GM18867 (cell line): Measurements from ENCODE around the gene GRK6.
"Not testable (repeated sequence)": the region's sequence is repeated elsewhere in the genome, so short reads cannot be mapped to it uniquely, and the experiment has no call there.

Experiments
- ATAC-seq: cut with Tn5 transposase; IDR thresholded peaks from one replicate; pipeline ENCODE4 v1.9.1; 2021; ENCODE audit warnings: mild to moderate bottlenecking, moderate library complexity; ENCODE audit not compliant: unreplicated experiment

The GRK6 gene

GRCh38 chr5:177483994-177484901 lies 57.8 kb downstream of the GRK6 start:
- no peak for ATAC-seq

DNA sequence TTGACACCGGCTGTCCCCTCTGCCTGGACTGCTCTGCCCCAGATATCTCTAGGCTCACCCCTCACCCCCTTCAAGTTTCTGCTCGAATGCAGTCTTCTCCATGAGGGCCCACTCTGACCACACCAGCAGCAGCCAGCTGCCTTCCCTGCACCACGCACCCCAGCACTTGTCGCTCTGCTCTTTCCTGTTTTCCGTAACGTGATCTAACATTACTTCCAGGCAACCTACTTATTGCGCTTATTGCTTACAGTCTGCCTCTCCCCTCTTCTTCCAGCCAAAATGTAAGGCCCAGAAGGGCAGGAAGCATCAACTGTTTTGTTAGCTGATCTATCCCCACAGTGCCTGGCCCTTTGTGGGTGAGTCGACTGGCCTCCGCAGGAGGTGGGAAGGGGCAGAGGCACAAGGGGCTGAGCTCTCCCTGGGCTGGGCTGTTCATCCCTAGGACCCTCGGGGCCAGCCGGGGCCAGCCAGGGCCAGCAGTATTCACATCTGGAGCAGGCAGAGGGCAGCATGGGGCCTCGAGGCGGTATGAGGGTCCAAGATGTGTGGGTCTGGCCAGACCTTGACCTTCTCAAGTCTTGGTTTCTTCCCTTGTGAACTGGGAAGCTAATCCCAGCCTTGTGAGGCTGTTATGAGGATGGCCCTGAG lies 58.5 kb downstream of the GRK6 start:
- no peak for ATAC-seq

DNA sequence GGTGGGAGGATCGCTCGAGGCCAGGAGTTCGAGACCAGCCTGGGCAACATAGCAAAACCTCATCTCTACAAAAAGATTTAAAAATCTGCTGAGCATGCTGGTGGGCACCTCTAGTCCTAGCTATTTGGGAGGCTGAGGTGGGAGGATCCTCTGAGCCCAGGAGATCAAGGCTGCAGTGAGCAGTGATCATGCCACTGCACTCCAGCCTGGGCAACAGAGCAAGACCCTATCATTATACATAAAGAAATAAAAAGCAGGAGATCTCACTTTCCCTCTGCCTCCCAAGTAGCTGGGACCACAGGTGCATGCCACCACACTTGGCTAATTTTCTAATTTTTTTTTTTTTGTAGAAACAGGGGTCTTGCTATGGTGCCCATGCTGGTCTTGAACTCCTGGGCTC lies 59.3 kb downstream of the GRK6 start:
- not testable (repeated sequence) for ATAC-seq

DNA sequence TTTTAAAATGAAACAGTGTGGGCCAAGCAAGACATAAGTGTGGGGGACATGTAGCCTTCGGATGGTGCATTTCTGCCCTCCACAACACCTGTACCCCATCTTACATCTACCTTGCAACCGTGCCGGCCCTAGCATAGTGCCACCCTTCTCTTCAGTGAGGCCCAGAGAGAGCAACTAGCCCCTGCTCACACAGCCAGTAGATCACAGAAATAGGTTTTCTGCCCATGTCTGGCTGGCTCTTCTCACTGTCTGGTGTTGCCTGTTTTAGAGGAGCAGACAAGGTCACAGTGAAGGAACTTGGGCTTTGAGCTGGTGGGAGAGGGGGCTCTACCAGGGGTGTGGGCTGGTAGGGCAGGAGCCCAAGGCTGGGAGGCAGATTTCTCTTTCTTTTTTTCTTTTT lies 59.8 kb downstream of the GRK6 start:
- ATAC-seq: no peak

- ATAC-seq: no peak
Measured at GRCh38 chr5:177487144-177487543, 60.7 kb downstream of the GRK6 start.

DNA sequence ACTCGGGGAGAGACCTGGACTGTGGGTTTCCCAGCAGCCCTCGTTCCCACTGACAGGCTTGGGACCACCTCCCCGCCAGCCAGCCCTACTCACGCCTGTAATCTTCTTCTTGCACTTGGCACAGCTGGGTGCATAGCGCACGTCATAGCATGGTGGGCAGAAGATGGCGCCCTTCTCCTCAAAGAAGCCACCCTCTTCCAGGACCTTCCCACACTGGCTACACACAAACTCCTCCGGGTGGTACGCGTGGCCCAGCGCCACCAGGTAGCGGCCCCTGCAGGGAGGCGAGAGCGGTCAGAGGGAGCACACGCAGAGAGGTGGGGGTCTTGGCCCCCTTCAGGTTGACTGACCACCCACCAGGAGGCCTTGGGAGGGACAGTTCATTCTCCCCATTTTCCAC lies 61.5 kb downstream of the GRK6 start:
- no peak for ATAC-seq

DNA sequence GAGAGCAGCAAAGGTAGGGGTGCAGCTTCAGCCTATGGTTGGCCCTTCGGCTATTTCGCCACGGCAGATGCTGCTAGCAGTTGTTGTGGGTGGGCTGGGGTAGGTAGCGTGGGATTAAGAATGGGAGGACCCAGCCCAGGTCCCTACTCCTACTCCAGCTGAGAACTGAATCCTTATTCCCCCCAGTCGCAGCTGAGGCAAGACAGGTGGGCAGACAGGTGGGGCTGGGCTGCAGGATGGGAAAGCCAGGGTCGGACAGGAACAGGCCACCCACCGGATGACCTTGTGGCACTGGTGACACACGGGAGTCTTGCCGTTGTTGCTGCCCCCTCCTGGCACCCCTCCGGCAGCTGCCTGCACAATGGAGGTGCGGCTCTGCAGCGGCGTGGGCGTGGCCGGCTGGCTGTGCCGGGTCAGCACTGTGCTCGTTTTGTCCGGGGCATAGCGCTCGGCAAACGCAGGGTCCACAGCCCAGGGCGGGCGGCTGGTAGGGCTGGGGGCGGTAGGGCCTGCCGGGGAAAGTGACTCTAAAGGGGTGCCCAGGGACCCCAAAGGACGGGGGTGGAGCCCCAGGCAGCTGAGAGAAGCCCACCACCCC lies 62.7 kb downstream of the GRK6 start:
- ATAC-seq: no peak

DNA sequence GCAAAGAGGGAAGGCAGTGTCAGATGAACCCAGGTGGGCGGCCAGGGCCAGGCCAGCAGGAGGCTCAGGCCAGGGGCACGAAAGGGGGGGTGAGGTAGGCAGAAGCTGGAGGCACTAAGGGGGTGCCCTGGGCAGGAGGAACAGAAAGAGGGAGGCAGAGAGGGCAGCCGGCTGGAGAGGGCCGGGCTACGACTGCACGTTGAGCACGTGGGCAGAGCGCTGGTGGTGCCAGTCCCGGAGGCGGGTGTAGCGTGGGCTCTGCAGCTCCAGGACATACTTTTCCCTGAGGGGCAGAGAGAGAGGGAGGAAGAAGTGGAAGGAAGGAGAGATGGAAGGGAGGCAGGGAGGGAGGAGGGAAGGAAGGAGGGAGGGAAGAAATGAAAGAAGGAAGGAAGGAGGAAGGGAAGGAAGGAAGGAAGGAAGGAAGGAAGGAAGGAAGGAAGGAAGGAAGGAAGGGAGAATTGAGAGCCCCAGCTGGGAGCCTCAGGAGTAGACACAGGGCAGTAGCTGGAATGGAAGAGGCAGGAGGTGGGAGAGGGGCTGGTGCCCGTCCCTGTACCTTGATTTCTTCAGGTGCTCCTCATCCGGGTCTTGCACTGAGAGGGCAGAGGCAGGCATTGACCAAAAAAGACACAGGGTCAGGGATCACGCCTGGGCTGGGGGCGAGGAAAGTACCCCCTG lies 64.0 kb downstream of the GRK6 start:
- no peak for ATAC-seq

GRCh38 chr5:177490992-177491391 lies 64.5 kb downstream of the GRK6 start:
- ATAC-seq: no peak

GRCh38 chr5:177491429-177491945 lies 65.0 kb downstream of the GRK6 start:
- no peak for ATAC-seq

DNA sequence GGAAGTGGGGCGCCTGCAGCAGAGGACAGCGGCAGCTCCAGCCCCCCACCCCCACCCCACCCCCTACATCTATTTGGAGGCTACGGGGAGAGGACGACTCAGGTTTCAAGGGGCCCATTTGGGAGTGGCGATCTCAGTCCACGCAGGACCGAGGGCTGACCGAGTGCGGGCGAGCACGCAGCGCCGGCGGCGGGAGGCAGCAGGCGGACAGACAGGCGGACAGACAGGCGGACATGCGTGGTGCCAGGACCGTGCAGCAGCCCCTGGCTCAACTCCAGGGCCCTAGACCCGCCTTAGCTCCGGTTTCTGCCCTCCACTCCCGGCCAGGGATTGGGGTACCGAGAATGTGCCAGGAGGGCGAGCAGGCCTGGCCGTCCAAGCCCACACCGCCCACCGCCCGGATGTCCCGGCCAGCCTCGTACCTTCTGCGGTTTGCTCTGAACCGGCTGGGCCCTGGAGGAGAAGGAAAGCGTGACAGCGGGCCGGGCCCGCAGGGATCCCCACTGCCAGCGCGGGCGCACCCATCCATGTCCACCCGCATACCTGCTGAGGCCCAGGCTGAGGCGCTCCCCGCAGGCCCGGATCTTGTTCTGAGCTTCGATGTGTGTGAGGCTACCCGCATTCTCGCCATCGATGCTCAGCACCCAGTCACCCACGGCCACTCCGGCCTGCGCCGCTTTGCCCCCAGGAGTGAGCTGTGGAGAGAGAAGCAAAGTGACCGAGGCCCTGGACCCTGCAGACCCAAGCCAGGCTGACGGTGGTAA lies 65.7 kb downstream of the GRK6 start:
- no peak for ATAC-seq
